B cell (primary cell): Measurements from ENCODE around the gene NCBP2.

Source experiments
- CTCF ChIP-seq: fragments of 200-600 bp; IDR thresholded peaks from one replicate; pipeline ENCODE4 v1.8.0; 2022; ENCODE audit warnings: antibody characterized with exemption, mild to moderate bottlenecking
- EZH2 ChIP-seq: IDR thresholded peaks from 2 replicates; pipeline ENCODE4 v1.6.1; 2012; ENCODE audit warnings: borderline replicate concordance, low read depth, mild to moderate bottlenecking, moderate library complexity, low read length; ENCODE audit not compliant: insufficient read depth, poor library complexity, severe bottlenecking

GRCh38 chr3:196938124-196938523 lies 4.2 kb downstream of the NCBP2 start:
- no peak for TF ChIP-seq CTCF
- no peak for TF ChIP-seq EZH2
